Upper lobe of right lung (tissue), 1 donor: Measurements from ENCODE around the gene TTC7B. TPM values are rescaled to one million over a fixed set of nuclear protein-coding genes. Genes with fewer than 3 reads are reported as not detected.
"Not testable (repeated sequence)": the region's sequence is repeated elsewhere in the genome, so short reads cannot be mapped to it uniquely, and the experiment has no call there.

Experiments
- ATAC-seq: fragments of 200-7000 bp; cut with Tn5 transposase; one replicate; pipeline ENCODE4 v1.9.1; 2020; ENCODE audit warnings: mild to moderate bottlenecking, moderate library complexity
- DNase-seq: peaks from one replicate; pipeline ENCODE4 v3.0.0-alpha.2; 2020
- H3K27ac ChIP-seq: fragments of 200-600 bp; one replicate; pipeline ENCODE4 v1.8.0; 2022
- H3K27me3 ChIP-seq: fragments of 200-600 bp; one replicate; pipeline ENCODE4 v1.8.0; 2022; ENCODE audit warnings: mild to moderate bottlenecking
- H3K36me3 ChIP-seq: fragments of 200-600 bp; one replicate; pipeline ENCODE4 v1.8.0; 2022
- H3K4me1 ChIP-seq: fragments of 200-600 bp; one replicate; pipeline ENCODE4 v1.8.0; 2022
- H3K4me3 ChIP-seq: fragments of 200-600 bp; one replicate; pipeline ENCODE4 v1.8.0; 2022; ENCODE audit warnings: mild to moderate bottlenecking
- H3K9me3 ChIP-seq: fragments of 200-600 bp; one replicate; pipeline ENCODE4 v1.8.0; 2022
- CTCF ChIP-seq: fragments of 200-600 bp; IDR thresholded peaks from one replicate; pipeline ENCODE4 v1.8.0; 2022; ENCODE audit warnings: antibody characterized with exemption
- intact Hi-C: fragments of 100-400 bp; cut with DNase I; formaldehyde crosslinking; loops from one replicate; pipeline ENCODE4 v1.11.0; 2022
- total RNA-seq: library from RNA; stranded (reverse); fragmentation: NEBNext Ultra II Directional; extraction: Animal tissue kit (Norgen Biotek cat#: 25700); gene quantifications from one replicate; pipeline ENCODE4 v1.2.1, GENCODE V29; 2021
- donor health status: DM: no; HTN: yes; CAD: no; lungs with severe emphysema.

Gene TTC7B
- total RNA-seq, 1 donor from 2014 or later, result 41.5 TPM

GRCh38 chr14:90828642-90829487 lies 12.6 kb upstream of the TTC7B start:
- Histone ChIP-seq H3K4me3 (peak overlapping the region; percentile 52), H3K4me1 (peaks cover 13% of the 10 kb centered on the region), H3K27me3 (no peaks in the 10 kb centered on the region), H3K36me3 (no peaks in the 10 kb centered on the region), H3K9me3 (no peaks in the 10 kb centered on the region), H3K27ac (peak overlapping the region; percentile 82)
- DNase-seq, result peak; percentile 31
- ATAC-seq, result peak; percentile 50
- TF ChIP-seq CTCF, result no peak
- intact Hi-C loops, result no loop called here

GRCh38 chr14:90827919-90828610 lies 11.8 kb upstream of the TTC7B start:
- peak; percentile 96 for DNase-seq
- peak; percentile 99 for ATAC-seq
- no peaks in the 10 kb centered on the region for H3K36me3 ChIP-seq
- no peaks in the 10 kb centered on the region for H3K27me3 ChIP-seq
- H3K27ac ChIP-seq, result peak overlapping the region; percentile 82
- TF ChIP-seq CTCF, result no peak
- peaks cover 4% of the 10 kb centered on the region for H3K9me3 ChIP-seq
- H3K4me1 ChIP-seq, result peaks cover 13% of the 10 kb centered on the region
- intact Hi-C loops, result no loop called here
- H3K4me3 ChIP-seq, result peak overlapping the region; percentile 52

- H3K36me3 ChIP-seq, intact Hi-C loops, ATAC-seq, DNase-seq, H3K4me1 ChIP-seq, H3K4me3 ChIP-seq, H3K27me3 ChIP-seq, H3K27ac ChIP-seq, H3K9me3 ChIP-seq: not testable (repeated sequence)
These were observed 7.3 kb upstream of the TTC7B start for GRCh38 chr14:90823542-90823941.

- no peaks in the 10 kb centered on the region for H3K36me3 ChIP-seq
- intact Hi-C loops, result no loop called here
- H3K27ac ChIP-seq, result no peak overlapping the region
- H3K4me1 ChIP-seq, result no peaks in the 10 kb centered on the region
- no peaks in the 10 kb centered on the region for H3K27me3 ChIP-seq
- H3K9me3 ChIP-seq, result peaks cover 4% of the 10 kb centered on the region
- H3K4me3 ChIP-seq, result no peak overlapping the region
- TF ChIP-seq CTCF, result no peak
- no peak for ATAC-seq
- DNase-seq, result no peak
These were observed 4.7 kb upstream of the TTC7B start for GRCh38 chr14:90820958-90821357.

- DNase-seq, result no peak
- no peak for ATAC-seq
- intact Hi-C loops, result no loop called here
- H3K9me3 ChIP-seq, result peaks cover 4% of the 10 kb centered on the region
- H3K4me3 ChIP-seq, result no peak overlapping the region
- H3K36me3 ChIP-seq, result no peaks in the 10 kb centered on the region
- H3K4me1 ChIP-seq, result peaks cover under 1% of the 10 kb centered on the region
- TF ChIP-seq CTCF, result no peak
- H3K27me3 ChIP-seq, result no peaks in the 10 kb centered on the region
- no peak overlapping the region for H3K27ac ChIP-seq
These were observed 3.6 kb upstream of the TTC7B start for GRCh38 chr14:90819734-90820393.

GRCh38 chr14:90818715-90819114 lies 2.5 kb upstream of the TTC7B start:
- Histone ChIP-seq H3K9me3 (peaks cover 4% of the 10 kb centered on the region), H3K36me3 (no peaks in the 10 kb centered on the region), H3K27me3 (no peaks in the 10 kb centered on the region), H3K4me3 (no peak overlapping the region), H3K27ac (no peak overlapping the region), H3K4me1 (peaks cover 7% of the 10 kb centered on the region)
- DNase-seq (no peak), ATAC-seq (no peak)
- no peak for TF ChIP-seq CTCF
- intact Hi-C loops, result no loop called here
